Epithelial cell of umbilical artery (primary cell): ENCODE results near the gene ACSS3. TPM values are rescaled to one million over a fixed set of nuclear protein-coding genes. Genes with fewer than 3 reads are reported as not detected.

Source experiments
- total RNA-seq: library from RNA; depleted of rRNA; stranded (reverse); fragments of >200 nt; gene quantifications from 2 replicates; pipeline ENCODE4 v1.2.3, GENCODE V29; 2014

ACSS3 gene
- 0.30 and 0.32 TPM in 2 replicates for total RNA-seq

GRCh38 chr12:81077686-81078441 is at the start of gene ACSS3:
Gene ACSS3, plus strand, starts transcription at chr12:81078079. Its CDS starts 42 bp downstream, at chr12:81078121.

Other genes with a start within 250 kb of the ACSS3 start
- gene LIN7A, start 140.1 kb upstream of the ACSS3 start, total RNA-seq, result 1.8 and 3.6 TPM in 2 replicates